GM23338 (cell line): ENCODE data around the gene GPC6. TPM values are rescaled to one million over a fixed set of nuclear protein-coding genes. Genes with fewer than 3 reads are reported as not detected.
"Not testable (repeated sequence)": the region's sequence is repeated elsewhere in the genome, so short reads cannot be mapped to it uniquely, and the experiment has no call there.

ENCODE experiments used
- ATAC-seq: fragments of 200-7000 bp; cut with Tn5 transposase; 3 replicates; pipeline ENCODE4 v1.9.1; 2020
- DNase-seq: peaks from one replicate; pipeline ENCODE4 v3.0.0-alpha.2; 2015; ENCODE audit warnings: low spot score
- H2AFZ ChIP-seq: fragments of 200-600 bp; sonication (generic); 2 replicates; pipeline ENCODE4 v1.8.0; 2016; ENCODE audit warnings: antibody characterized with exemption, mild to moderate bottlenecking, moderate library complexity
- H3F3A ChIP-seq: fragments of 200-600 bp; sonication (generic); replicated peaks from 2 replicates; pipeline ENCODE4 v1.8.0; 2017; ENCODE audit warnings: antibody characterized with exemption, mixed run types, low read depth
- H3K27ac ChIP-seq: fragments of 200-600 bp; sonication (generic); 2 replicates; pipeline ENCODE4 v1.6.1; 2016; ENCODE audit warnings: low read depth
- H3K27me3 ChIP-seq: fragments of 200-600 bp; sonication (generic); 2 replicates; pipeline ENCODE4 v1.8.0; 2016; ENCODE audit warnings: mild to moderate bottlenecking, mixed run types, moderate library complexity; ENCODE audit not compliant: insufficient read depth
- H3K36me3 ChIP-seq: fragments of 200-600 bp; sonication (generic); 2 replicates; pipeline ENCODE4 v1.8.0; 2016; ENCODE audit warnings: mild to moderate bottlenecking; ENCODE audit not compliant: insufficient read depth
- H3K4me1 ChIP-seq: fragments of 200-600 bp; sonication (generic); 2 replicates; pipeline ENCODE4 v1.8.0; 2016; ENCODE audit warnings: mild to moderate bottlenecking, moderate library complexity; ENCODE audit not compliant: insufficient read depth
- H3K4me2 ChIP-seq: fragments of 200-600 bp; sonication (generic); 2 replicates; pipeline ENCODE4 v1.7.1; 2017; ENCODE audit warnings: mixed run types
- H3K4me3 ChIP-seq: fragments of 200-600 bp; sonication (generic); 2 replicates; pipeline ENCODE4 v1.6.1; 2016; ENCODE audit warnings: mixed run types
- H3K79me2 ChIP-seq: fragments of 200-600 bp; sonication (generic); replicated peaks from 2 replicates; pipeline ENCODE4 v1.8.0; 2017; ENCODE audit warnings: mild to moderate bottlenecking; ENCODE audit not compliant: insufficient read depth
- H3K9me2 ChIP-seq: fragments of 200-600 bp; sonication (generic); 2 replicates; pipeline ENCODE4 v1.8.0; 2017; ENCODE audit not compliant: insufficient read depth
- H4K20me1 ChIP-seq: fragments of 200-600 bp; sonication (generic); replicated peaks from 2 replicates; pipeline ENCODE4 v1.8.0; 2017; ENCODE audit warnings: mild to moderate bottlenecking; ENCODE audit not compliant: insufficient read depth
- H3K27ac Mint-ChIP-seq: 2 replicates; pipeline ENCODE4 v1.8.0; 2020; ENCODE audit warnings: inconsistent platforms, mild to moderate bottlenecking, moderate library complexity, mixed read lengths
- H3K27me3 Mint-ChIP-seq: 3 replicates; pipeline ENCODE4 v1.8.0; 2022; ENCODE audit warnings: low read depth, mild to moderate bottlenecking, moderate library complexity, mixed read lengths, inconsistent platforms; ENCODE audit not compliant: insufficient read depth, poor library complexity
- H3K36me3 Mint-ChIP-seq: 3 replicates; pipeline ENCODE4 v1.8.0; 2021; ENCODE audit warnings: low read depth, mild to moderate bottlenecking, inconsistent platforms, moderate library complexity, mixed read lengths
- H3K4me1 Mint-ChIP-seq: 3 replicates; pipeline ENCODE4 v1.8.0; 2020; ENCODE audit warnings: mild to moderate bottlenecking, inconsistent platforms, mixed read lengths
- H3K4me3 Mint-ChIP-seq: 3 replicates; pipeline ENCODE4 v1.8.0; 2021; ENCODE audit warnings: moderate library complexity, mild to moderate bottlenecking, inconsistent platforms, mixed read lengths
- H3K9me3 Mint-ChIP-seq: 3 replicates; pipeline ENCODE4 v1.8.0; 2020; ENCODE audit warnings: moderate library complexity, mild to moderate bottlenecking, inconsistent platforms, mixed read lengths
- CREB1 ChIP-seq: fragments of 250-450 bp; sonication (Bioruptor Pico); IDR thresholded peaks from 2 replicates; pipeline ENCODE4 v1.5.0; 2020; ENCODE audit warnings: low read depth, mild to moderate bottlenecking, moderate library complexity
- EZH2 ChIP-seq: fragments of 200-600 bp; sonication (generic); IDR thresholded peaks from one replicate; pipeline ENCODE4 v1.8.0; 2017; ENCODE audit warnings: antibody characterized with exemption, mild to moderate bottlenecking, low read depth; ENCODE audit not compliant: unreplicated experiment
- EZH2phosphoT487 ChIP-seq: fragments of 200-600 bp; sonication (generic); IDR thresholded peaks from one replicate; pipeline ENCODE4 v1.8.1; 2018; ENCODE audit warnings: antibody characterized with exemption; ENCODE audit not compliant: unreplicated experiment
- JUNB ChIP-seq: IDR thresholded peaks from one replicate; pipeline ENCODE4 v1.6.1; 2016; ENCODE audit warnings: antibody characterized with exemption; ENCODE audit not compliant: unreplicated experiment
- ZNF114 ChIP-seq: fragments of 250-450 bp; sonication (Bioruptor Pico); IDR thresholded peaks from 2 replicates; pipeline ENCODE4 v1.5.0; 2020; ENCODE audit warnings: mild to moderate bottlenecking, moderate library complexity
- polyA plus RNA-seq: library from polyadenylated mRNA; unstranded; fragments of >200 nt; fragmentation: Nextera tagmentation; extraction: Ambion mirVana; gene quantifications from 2 replicates; pipeline ENCODE4 v1.2.1, GENCODE V29; 2016
- total RNA-seq: library from RNA; depleted of rRNA; stranded (reverse); fragments of >200 nt; shearing (Covaris generic); gene quantifications from 2 replicates; pipeline ENCODE4 v1.2.3, GENCODE V29; 2014
- TF ChIP-seq, protein P1 (sequence below): fragments of 250-450 bp; sonication (Bioruptor Pico); IDR thresholded peaks from 2 replicates; pipeline ENCODE4 v1.5.0; 2020; ENCODE audit warnings: mild to moderate bottlenecking, moderate library complexity
- TF ChIP-seq, protein P2 (sequence below): IDR thresholded peaks from one replicate; pipeline ENCODE4 v1.6.1; 2018; ENCODE audit warnings: antibody characterized with exemption; ENCODE audit not compliant: unreplicated experiment
- TF ChIP-seq, protein P3 (sequence below), 2 experiments: fragments of 200-600 bp in 1 of 2; sonication (generic) in 1 of 2; conservative IDR thresholded peaks; 2 replicates each; pipeline versions ENCODE4 v1.5.1 to v1.6.1; 2016 to 2017; ENCODE audit warnings: antibody characterized with exemption in 2 of 2, low read depth in 2 of 2, mild to moderate bottlenecking in 2 of 2, moderate library complexity in 1 of 2
- TF ChIP-seq, protein P4 (sequence below): IDR thresholded peaks from 2 replicates; pipeline ENCODE4 v1.6.1; 2016; ENCODE audit warnings: antibody characterized with exemption

GPC6 gene
- total and polyA plus RNA-seq, 2 experiments from 2014 or later, result 6.4 to 28.6 TPM

DNA sequence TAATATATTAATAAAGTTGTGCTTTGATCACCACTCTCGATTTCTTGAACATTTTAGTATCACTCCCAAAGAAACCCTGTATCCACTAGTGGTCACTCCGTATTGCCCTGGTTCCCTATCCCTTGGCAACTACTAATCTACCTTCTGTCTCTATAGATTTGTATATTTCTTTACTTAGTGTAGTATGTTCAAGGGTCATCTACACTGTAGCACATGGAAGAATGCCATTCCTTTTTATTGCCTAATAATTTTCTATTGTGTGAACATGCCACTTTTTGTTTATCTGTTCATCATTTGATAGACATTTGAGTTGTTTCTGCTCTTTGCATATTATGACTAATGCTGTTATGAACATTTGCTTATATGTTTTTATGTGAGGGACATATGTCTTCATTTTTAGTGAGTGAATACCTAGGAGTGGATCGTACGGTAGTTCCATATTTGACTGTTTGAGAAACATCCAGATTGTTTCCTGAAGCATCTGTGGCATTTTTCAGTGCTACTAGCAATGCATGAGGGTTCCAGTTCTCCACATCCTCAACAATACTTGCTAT, 254.0 kb downstream of the GPC6 start:
- Mint-ChIP-seq H3K27me3 (peaks cover 1% of the 10 kb centered on the region), H3K27ac (no peak overlapping the region), H3K36me3 (no peaks in the 10 kb centered on the region), H3K9me3 (no peaks in the 10 kb centered on the region), H3K4me1 (peaks cover 21% of the 10 kb centered on the region; the same call in 2 of the 3 replicates), H3K4me3 (no peak overlapping the region)
- Histone ChIP-seq H3F3A (no peaks in the 10 kb centered on the region), H3K36me3 (no peaks in the 10 kb centered on the region), H4K20me1 (no peaks in the 10 kb centered on the region), H3K79me2 (no peaks in the 10 kb centered on the region; the same call in 1 of the 2 replicates), H3K4me1 (peaks cover 12% of the 10 kb centered on the region), H3K4me2 (no peak overlapping the region), H3K9me2 (no peaks in the 10 kb centered on the region), H3K4me3 (no peak overlapping the region), H3K27me3 (no peaks in the 10 kb centered on the region), H3K27ac (no peak overlapping the region), H2AFZ (no peak overlapping the region)
- DNase-seq (no peak), ATAC-seq (no peak)
- TF ChIP-seq, protein P1, sequence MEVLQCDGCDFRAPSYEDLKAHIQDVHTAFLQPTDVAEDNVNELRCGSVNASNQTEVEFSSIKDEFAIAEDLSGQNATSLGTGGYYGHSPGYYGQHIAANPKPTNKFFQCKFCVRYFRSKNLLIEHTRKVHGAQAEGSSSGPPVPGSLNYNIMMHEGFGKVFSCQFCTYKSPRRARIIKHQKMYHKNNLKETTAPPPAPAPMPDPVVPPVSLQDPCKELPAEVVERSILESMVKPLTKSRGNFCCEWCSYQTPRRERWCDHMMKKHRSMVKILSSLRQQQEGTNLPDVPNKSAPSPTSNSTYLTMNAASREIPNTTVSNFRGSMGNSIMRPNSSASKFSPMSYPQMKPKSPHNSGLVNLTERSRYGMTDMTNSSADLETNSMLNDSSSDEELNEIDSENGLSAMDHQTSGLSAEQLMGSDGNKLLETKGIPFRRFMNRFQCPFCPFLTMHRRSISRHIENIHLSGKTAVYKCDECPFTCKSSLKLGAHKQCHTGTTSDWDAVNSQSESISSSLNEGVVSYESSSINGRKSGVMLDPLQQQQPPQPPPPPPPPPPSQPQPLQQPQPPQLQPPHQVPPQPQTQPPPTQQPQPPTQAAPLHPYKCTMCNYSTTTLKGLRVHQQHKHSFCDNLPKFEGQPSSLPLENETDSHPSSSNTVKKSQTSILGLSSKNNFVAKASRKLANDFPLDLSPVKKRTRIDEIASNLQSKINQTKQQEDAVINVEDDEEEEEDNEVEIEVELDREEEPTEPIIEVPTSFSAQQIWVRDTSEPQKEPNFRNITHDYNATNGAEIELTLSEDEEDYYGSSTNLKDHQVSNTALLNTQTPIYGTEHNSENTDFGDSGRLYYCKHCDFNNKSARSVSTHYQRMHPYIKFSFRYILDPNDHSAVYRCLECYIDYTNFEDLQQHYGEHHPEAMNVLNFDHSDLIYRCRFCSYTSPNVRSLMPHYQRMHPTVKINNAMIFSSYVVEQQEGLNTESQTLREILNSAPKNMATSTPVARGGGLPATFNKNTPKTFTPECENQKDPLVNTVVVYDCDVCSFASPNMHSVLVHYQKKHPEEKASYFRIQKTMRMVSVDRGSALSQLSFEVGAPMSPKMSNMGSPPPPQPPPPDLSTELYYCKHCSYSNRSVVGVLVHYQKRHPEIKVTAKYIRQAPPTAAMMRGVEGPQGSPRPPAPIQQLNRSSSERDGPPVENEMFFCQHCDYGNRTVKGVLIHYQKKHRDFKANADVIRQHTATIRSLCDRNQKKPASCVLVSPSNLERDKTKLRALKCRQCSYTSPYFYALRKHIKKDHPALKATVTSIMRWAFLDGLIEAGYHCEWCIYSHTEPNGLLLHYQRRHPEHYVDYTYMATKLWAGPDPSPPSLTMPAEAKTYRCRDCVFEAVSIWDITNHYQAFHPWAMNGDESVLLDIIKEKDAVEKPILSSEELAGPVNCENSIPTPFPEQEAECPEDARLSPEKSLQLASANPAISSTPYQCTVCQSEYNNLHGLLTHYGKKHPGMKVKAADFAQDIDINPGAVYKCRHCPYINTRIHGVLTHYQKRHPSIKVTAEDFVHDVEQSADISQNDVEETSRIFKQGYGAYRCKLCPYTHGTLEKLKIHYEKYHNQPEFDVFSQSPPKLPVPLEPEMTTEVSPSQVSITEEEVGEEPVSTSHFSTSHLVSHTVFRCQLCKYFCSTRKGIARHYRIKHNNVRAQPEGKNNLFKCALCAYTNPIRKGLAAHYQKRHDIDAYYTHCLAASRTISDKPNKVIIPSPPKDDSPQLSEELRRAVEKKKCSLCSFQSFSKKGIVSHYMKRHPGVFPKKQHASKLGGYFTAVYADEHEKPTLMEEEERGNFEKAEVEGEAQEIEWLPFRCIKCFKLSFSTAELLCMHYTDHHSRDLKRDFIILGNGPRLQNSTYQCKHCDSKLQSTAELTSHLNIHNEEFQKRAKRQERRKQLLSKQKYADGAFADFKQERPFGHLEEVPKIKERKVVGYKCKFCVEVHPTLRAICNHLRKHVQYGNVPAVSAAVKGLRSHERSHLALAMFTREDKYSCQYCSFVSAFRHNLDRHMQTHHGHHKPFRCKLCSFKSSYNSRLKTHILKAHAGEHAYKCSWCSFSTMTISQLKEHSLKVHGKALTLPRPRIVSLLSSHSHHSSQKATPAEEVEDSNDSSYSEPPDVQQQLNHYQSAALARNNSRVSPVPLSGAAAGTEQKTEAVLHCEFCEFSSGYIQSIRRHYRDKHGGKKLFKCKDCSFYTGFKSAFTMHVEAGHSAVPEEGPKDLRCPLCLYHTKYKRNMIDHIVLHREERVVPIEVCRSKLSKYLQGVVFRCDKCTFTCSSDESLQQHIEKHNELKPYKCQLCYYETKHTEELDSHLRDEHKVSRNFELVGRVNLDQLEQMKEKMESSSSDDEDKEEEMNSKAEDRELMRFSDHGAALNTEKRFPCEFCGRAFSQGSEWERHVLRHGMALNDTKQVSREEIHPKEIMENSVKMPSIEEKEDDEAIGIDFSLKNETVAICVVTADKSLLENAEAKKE (CRISPR knock-in tag), result no peak
- TF ChIP-seq, protein P2, sequence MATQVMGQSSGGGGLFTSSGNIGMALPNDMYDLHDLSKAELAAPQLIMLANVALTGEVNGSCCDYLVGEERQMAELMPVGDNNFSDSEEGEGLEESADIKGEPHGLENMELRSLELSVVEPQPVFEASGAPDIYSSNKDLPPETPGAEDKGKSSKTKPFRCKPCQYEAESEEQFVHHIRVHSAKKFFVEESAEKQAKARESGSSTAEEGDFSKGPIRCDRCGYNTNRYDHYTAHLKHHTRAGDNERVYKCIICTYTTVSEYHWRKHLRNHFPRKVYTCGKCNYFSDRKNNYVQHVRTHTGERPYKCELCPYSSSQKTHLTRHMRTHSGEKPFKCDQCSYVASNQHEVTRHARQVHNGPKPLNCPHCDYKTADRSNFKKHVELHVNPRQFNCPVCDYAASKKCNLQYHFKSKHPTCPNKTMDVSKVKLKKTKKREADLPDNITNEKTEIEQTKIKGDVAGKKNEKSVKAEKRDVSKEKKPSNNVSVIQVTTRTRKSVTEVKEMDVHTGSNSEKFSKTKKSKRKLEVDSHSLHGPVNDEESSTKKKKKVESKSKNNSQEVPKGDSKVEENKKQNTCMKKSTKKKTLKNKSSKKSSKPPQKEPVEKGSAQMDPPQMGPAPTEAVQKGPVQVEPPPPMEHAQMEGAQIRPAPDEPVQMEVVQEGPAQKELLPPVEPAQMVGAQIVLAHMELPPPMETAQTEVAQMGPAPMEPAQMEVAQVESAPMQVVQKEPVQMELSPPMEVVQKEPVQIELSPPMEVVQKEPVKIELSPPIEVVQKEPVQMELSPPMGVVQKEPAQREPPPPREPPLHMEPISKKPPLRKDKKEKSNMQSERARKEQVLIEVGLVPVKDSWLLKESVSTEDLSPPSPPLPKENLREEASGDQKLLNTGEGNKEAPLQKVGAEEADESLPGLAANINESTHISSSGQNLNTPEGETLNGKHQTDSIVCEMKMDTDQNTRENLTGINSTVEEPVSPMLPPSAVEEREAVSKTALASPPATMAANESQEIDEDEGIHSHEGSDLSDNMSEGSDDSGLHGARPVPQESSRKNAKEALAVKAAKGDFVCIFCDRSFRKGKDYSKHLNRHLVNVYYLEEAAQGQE, result no peak
- TF ChIP-seq ZNF114 (CRISPR knock-in tag) (no peak), JUNB (no peak), CREB1 (CRISPR knock-in tag) (no peak), EZH2phosphoT487 (no peak), EZH2 (no peak)
- TF ChIP-seq, protein P3, sequence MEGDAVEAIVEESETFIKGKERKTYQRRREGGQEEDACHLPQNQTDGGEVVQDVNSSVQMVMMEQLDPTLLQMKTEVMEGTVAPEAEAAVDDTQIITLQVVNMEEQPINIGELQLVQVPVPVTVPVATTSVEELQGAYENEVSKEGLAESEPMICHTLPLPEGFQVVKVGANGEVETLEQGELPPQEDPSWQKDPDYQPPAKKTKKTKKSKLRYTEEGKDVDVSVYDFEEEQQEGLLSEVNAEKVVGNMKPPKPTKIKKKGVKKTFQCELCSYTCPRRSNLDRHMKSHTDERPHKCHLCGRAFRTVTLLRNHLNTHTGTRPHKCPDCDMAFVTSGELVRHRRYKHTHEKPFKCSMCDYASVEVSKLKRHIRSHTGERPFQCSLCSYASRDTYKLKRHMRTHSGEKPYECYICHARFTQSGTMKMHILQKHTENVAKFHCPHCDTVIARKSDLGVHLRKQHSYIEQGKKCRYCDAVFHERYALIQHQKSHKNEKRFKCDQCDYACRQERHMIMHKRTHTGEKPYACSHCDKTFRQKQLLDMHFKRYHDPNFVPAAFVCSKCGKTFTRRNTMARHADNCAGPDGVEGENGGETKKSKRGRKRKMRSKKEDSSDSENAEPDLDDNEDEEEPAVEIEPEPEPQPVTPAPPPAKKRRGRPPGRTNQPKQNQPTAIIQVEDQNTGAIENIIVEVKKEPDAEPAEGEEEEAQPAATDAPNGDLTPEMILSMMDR (conservative IDR thresholded peaks at IDR 0.05; ENCODE audit: low read depth in 2 of 2), result no peak
- TF ChIP-seq, protein P4, sequence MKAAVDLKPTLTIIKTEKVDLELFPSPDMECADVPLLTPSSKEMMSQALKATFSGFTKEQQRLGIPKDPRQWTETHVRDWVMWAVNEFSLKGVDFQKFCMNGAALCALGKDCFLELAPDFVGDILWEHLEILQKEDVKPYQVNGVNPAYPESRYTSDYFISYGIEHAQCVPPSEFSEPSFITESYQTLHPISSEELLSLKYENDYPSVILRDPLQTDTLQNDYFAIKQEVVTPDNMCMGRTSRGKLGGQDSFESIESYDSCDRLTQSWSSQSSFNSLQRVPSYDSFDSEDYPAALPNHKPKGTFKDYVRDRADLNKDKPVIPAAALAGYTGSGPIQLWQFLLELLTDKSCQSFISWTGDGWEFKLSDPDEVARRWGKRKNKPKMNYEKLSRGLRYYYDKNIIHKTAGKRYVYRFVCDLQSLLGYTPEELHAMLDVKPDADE, result no peak

DNA sequence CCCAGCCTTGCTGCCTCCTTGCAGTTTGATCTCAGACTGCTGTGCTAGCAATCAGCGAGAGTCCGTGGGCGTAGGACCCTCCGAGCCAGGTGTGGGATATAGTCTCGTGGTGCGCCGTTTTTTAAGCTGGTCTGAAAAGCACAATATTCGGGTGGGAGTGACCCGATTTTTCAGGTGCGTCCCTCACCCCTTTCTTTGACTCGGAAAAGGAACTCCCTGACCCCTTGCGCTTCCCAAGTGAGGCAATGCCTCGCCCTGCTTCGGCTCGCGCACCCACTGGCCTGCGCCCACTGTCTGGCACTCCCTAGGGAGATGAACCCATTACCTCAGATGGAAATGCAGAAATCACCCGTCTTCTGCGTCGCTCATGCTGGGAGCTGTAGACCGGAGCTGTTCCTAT, 269.5 kb downstream of the GPC6 start:
- Mint-ChIP-seq H3K27ac (peak overlapping the region; percentile 75), H3K4me3 (peak overlapping the region; percentile 54; the same call in 2 of the 3 replicates), H3K4me1 (peaks cover 20% of the 10 kb centered on the region; the same call in 2 of the 3 replicates)
- DNase-seq, H3K36me3 ChIP-seq, H4K20me1 ChIP-seq, H3K9me3 Mint-ChIP-seq, H3F3A ChIP-seq, H3K9me2 ChIP-seq, H3K27me3 Mint-ChIP-seq, H2AFZ ChIP-seq, H3K79me2 ChIP-seq, H3K27me3 ChIP-seq, H3K36me3 Mint-ChIP-seq, ATAC-seq: not testable (repeated sequence)
- peaks cover 11% of the 10 kb centered on the region for H3K4me1 ChIP-seq
- peak overlapping the region; percentile 75 for H3K4me2 ChIP-seq
- peak overlapping the region; percentile 69; the same call in 1 of the 2 replicates for H3K27ac ChIP-seq
- H3K4me3 ChIP-seq, result peak overlapping the region; percentile 48
